M059J (cell line): ENCODE data around the gene SEMA7A. TPM values are rescaled to one million over a fixed set of nuclear protein-coding genes. Genes with fewer than 3 reads are reported as not detected.
"Not testable (repeated sequence)": the region's sequence is repeated elsewhere in the genome, so short reads cannot be mapped to it uniquely, and the experiment has no call there.

Source experiments
- DNase-seq: peaks from one replicate; pipeline ENCODE4 v3.0.0-alpha.2; 2012; ENCODE audit warnings: low read depth
- total RNA-seq: library from RNA; depleted of rRNA; stranded (reverse); fragments of >200 nt; shearing (Covaris generic); gene quantifications from 2 replicates; pipeline ENCODE4 v1.2.3, GENCODE V29; 2014; rRNA removed

Gene SEMA7A
- total RNA-seq, 1 experiment from 2014 or later = 37.5 TPM

DNA sequence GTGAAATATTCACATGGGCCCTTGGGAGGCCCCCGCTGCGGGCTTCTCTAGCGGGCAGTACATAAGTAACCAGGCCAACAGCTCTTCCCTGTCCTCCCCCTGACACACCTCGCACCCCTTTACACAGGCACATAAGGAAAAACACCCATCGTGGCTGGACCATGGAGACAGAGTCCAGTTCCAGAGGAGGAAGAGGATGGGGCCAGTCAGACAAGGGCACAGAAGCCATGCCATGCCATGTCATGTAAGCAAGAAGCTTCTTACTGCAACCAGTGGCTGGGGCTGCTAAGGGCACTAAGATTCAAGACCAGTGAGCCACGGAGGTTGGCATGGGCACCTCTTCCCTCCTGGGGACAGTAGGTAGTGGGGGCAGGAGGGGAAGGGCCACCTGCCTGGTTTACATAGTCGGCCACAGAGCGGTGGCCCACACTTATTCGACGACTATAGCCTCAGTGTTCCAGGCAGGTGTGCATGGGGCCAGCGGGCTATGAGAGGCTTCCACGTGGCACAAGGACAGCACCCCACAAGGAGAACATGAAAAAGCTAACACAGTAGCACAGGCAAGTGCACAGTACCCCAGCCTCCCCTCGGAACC, 60.6 kb downstream of the SEMA7A start:
- no peak for DNase-seq

DNA sequence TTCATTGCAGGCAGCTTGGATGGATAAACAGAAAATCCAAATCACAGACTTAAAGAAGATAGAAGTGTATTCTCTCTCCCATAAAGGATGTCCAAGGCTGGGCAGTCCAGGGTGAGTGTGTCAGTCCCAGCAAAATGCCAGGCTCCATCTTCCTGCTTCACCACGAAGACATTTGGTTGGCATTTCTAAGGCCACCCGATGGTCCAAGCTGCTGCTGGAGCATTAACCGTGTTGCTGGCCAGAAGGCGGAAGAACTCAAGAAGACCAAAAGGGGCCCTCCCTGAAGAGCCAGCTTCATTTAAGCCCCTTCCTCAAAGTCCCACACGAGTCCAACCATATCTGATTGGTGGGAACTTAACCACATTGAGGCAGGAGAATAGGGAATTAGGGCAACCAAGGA, 63.3 kb downstream of the SEMA7A start:
- no peak for DNase-seq

DNA sequence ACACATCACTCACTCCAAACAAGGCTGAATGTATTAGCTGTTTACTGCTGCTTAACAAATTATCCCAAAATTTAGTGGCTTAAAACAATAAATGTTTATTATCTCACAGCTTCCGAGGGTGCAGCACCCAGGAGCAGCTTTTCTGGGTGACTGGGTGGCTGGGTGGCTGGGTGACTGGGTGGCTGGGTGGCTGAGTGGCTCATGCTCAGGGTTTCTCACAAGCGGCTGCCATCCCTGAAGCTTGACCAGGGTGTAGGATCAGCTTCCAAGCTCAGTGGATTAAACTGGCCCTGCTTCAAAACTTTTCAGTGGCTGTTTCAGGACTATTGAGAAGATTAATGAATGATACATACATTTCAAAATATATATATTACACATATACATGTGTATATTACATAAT, 64.0 kb downstream of the SEMA7A start:
- DNase-seq = no peak

DNA sequence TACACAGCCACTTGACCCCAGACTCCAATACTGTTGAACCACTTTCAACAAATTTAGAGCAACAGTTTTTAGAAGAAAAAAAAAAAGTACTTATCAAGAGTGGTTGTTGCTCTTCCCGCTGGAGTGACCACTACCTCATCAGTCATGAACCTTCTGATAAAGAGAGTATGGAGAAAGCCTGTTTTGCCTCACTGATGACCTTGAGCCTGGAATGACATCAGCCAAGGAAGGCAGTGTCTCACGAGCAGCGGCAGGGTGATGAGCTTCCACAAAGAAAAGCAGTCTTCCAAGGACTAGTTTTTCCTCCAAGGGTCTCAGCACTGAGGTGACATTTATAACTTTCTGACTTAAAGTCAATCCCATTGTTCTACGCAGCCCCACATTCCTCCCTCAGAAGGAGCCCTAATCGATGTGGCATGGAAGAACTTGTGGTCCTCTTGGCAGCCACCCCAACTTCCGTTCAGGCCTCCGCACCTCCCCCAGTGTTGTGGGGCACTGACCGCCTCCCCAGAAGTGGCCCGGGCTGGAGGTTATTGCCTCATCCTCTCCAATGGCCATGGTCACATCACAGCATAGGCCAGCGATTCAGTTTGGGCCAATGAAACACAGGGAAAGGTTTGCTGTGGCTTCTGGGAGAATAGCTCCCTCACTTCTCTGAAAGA, 64.5 kb downstream of the SEMA7A start:
- DNase-seq = no peak

DNA sequence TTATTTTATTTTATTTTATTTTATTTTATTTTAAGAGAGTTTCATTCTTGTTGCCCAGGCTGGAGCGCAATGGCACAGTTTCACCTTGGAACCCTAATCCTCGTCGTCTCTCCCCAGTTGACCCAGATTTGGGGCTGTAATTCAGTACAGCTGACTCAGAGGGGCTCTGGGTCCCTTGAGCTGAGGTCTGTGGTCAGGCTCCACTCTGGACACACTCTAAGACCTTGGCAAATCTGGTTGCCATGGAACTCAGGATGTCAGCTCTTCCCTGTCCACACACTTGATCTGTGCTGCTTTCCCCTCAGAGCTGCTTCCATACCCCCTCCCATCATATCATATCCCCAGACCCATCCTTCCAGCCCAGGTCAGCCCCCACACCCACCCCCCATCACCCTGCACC, 65.6 kb downstream of the SEMA7A start:
- no peak for DNase-seq

DNA sequence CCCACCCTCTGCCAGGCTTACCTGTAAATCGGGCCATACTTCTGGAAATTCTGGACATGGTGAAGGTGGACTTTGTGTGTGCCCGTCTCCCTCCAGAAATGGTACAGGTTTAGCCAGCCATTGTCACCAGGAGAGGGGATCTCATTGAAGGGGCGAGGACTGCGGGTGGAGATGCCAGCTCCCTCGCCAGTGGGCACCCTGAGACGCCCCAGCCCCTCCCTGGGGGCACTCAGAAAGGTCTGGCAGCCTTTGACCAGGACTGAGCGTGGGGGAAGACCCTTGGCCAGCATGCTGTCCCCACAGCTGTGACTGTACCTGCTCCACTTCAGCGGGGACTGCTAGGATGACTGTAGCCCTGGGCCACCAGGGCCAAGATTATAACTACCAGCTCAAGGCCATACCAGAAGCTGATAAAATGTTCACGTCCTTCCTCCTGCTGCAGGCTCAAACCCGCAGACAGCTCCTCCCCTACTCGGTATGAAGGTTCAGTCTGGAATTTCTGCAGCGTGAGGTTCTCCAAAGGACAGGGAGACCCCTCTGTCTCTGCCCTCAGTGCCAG, 66.4 kb downstream of the SEMA7A start, which contains the start of gene CYP11A1:
Gene CYP11A1, minus strand, starts transcription at position 351 of the 559 bp plus-strand sequence. Its CDS starts 61 bp downstream, at position 290.
- no peak for DNase-seq

DNA sequence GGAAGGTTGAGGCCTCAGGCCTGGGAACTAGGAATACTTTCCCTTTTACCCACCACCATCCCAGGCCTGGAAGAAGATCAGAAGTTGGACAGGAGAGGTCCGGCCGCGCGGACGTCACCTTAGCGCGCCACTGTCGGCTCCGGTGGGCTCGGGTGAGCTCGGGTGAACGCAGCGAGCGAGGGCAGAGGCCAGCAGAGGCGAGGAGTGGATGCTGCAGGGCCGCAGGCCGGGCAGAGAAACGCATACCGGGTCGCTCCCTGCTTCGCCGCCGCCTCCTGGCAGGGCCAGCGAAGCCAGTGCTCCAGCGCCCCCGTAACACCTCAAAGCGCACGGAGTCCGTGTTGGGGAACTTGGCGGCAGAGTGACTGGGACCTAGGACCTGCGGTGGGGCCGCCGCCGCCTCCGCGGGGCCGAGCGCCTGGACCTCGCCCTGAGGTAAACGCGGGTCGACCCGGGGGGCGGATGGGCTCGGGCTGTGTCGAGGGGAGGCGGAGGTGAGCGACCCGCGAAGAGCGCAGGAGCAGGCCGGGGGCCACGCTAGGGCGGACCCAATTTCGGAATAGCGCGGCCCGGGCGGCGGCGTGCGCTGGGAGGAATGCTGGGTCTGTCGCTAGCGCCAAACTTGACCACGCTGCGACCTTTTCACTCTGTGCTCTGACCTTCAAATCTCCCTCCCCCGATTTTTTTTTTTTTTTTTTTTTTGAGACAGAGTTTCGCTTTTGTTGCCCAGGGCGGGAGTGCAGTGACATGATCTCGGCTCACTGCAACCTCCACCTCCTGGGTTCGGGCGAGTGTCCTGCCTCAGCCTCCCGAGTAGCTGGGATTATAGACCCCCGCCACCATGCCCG, 67.9 kb downstream of the SEMA7A start:
- no peak for DNase-seq

DNA sequence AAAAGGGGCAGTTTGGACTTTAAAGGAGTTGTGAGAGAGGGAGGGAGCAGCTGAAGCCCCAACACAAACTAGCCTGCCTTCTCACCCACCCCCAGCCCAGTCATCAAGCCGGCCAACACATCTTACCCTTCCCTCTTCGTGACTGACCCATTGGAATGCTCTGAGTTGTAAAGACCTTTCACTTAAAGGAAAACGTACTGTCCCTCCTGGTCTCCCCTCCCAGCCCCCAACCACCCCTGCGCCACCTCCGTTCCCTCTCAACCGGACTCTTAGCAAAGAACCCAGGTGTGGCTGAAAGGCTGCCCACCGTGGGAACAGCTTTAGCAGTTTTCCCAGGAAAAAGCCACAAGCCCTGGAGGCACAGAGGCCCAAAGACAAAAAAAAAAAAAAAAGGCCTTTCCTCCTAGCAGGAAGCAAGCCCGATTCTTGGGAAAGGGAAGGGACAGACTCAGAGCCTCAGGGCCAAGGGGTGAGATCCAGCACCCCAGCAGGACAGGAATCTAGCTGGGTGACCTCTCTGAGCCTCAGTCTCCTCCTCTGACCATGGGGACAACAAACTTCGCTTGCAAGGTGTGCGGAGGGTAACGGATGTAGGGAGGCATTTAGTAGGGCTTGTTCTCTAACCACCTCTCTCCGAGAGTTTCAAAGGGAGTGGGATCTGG, 68.7 kb downstream of the SEMA7A start:
- peak; percentile 22 for DNase-seq

DNA sequence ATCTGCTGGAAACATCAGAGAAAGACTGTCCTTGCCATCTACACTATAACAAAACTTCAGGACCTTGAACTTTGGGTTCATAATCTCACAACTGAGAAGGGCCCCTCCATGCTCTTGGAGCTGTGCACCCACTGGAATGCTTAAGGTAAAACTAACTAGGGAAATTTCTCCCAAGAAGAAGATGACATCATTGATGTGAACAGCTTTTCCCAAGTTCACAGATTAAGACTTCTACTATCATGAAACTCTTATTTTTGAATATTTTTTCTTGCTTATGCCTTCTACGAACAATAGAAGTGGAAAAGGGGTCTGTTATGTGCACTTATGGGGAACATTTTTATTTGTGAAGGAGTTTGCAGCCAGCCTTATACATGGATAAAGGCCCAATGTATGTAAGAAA, 71.3 kb downstream of the SEMA7A start:
- DNase-seq = no peak

DNA sequence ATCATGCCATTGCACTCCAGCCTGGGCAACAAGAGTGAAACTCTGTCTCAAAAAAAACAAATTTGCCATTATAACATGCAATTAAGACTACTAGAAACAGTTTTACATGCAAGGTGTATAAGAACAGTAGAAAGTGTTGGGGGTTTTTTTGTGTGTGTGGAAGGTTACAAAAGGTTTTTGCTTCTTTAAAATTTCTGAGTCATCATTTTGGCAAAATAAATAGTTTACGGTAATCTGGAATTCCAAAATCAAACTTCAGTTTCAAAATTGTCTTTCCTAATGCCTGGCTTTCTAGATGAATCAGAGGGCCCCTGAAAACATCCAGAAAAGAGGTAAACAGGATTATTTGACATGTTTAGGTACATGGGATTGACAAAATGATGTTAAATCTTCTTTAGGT, 72.9 kb downstream of the SEMA7A start:
- DNase-seq = not testable (repeated sequence)

DNA sequence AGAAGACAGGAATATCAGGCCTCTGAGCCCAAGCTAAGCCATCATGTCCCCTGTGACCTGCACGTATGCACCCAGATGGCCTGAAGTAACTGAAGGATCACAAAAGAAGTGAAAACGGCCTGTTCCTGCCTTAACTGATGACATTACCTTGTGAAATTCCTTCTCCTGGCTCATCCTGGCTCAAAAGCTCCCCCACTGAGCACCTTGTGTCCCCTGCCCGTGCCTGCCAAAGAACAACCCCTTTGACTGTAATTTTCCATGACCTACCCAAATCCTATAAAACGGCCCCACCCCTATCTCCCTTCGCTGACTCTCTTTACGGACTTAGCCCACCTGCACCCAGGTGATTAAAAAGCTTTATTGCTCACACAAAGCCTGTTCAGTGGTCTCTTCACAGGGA, 74.4 kb downstream of the SEMA7A start:
- not testable (repeated sequence) for DNase-seq

Other genes starting within 250 kb of the SEMA7A start
- gene STRA6, start 231.2 kb downstream of the SEMA7A start, total RNA-seq = 1.5 and 3.5 TPM in 2 replicates
- 0.22 TPM in 1 of 2 replicates, not detected in the other for gene CCDC33, start 197.6 kb downstream of the SEMA7A start, total RNA-seq
- gene CYP11A1, start 66.3 kb downstream of the SEMA7A start, total RNA-seq = 0.07 and 0.10 TPM in 2 replicates
- gene UBL7, start 27.2 kb upstream of the SEMA7A start, total RNA-seq = 71.6 and 80.9 TPM in 2 replicates
- gene ARID3B, start 107.3 kb upstream of the SEMA7A start, total RNA-seq = 0.71 and 2.0 TPM in 2 replicates
- 60.7 and 81.1 TPM in 2 replicates for gene CLK3, start 181.9 kb upstream of the SEMA7A start, total RNA-seq